ENCODE results near the gene GJC2.
"Not testable (repeated sequence)": the region's sequence is repeated elsewhere in the genome, so short reads cannot be mapped to it uniquely, and the experiment has no call there.

GJC2 gene

GRCh38 chr1:228159008-228159665 is 9.4 kb downstream of the GJC2 start:
- no peak for DNase-seq

- no peak for DNase-seq
Observed at GRCh38 chr1:228160201-228160761, 10.6 kb downstream of the GJC2 start.

- DNase-seq: no peak
Observed at GRCh38 chr1:228161362-228161761, 11.6 kb downstream of the GJC2 start.

GRCh38 chr1:228161866-228162265 is 12.1 kb downstream of the GJC2 start:
- DNase-seq: no peak

GRCh38 chr1:228162286-228163006 is 12.7 kb downstream of the GJC2 start:
- no peak for DNase-seq

GRCh38 chr1:228163007-228163753 is 13.4 kb downstream of the GJC2 start:
- DNase-seq: no peak

- no peak for DNase-seq
Observed at GRCh38 chr1:228163776-228164519, 14.2 kb downstream of the GJC2 start.

GRCh38 chr1:228164561-228165371 is 15.0 kb downstream of the GJC2 start:
- no peak for DNase-seq

- DNase-seq: peak; percentile 97
Observed at GRCh38 chr1:228165372-228166169, 15.8 kb downstream of the GJC2 start, which contains the start of gene IBA57. IBA57 (plus strand) TSS chr1:228165804; CDS start chr1:228165817, 13 bp downstream.

- no peak for DNase-seq
Observed at GRCh38 chr1:228166170-228166936, 16.6 kb downstream of the GJC2 start.

- DNase-seq: no peak
Observed at GRCh38 chr1:228168563-228169270, 19.0 kb downstream of the GJC2 start.

GRCh38 chr1:228169345-228169744 is 19.6 kb downstream of the GJC2 start:
- no peak for DNase-seq

- no peak for DNase-seq
Observed at GRCh38 chr1:228170666-228171065, 20.9 kb downstream of the GJC2 start.

- no peak for DNase-seq
Observed at GRCh38 chr1:228171221-228171891, 21.6 kb downstream of the GJC2 start.

- no peak for DNase-seq
Observed at GRCh38 chr1:228172591-228173527, 23.1 kb downstream of the GJC2 start.

- DNase-seq: not testable (repeated sequence)
Observed at GRCh38 chr1:228173528-228174481, 24.1 kb downstream of the GJC2 start.
